H1 (cell line): ENCODE results near the gene SPDYE4. TPM values are rescaled to one million over a fixed set of nuclear protein-coding genes. Genes with fewer than 3 reads are reported as not detected.

Source experiments
- BACH1 ChIP-seq: IDR thresholded peaks from 2 replicates; pipeline ENCODE4 v1.6.1; 2012; ENCODE audit warnings: low read length, improper control_type of control experiment
- CHD2 ChIP-seq: IDR thresholded peaks from 2 replicates; pipeline ENCODE4 v1.6.1; 2012; ENCODE audit warnings: low read length, improper control_type of control experiment
- GTF2F1 ChIP-seq: IDR thresholded peaks from 2 replicates; pipeline ENCODE4 v1.6.1; 2012; ENCODE audit warnings: low read depth, low read length, improper control_type of control experiment, borderline replicate concordance
- HDAC6 ChIP-seq: IDR thresholded peaks from one replicate; pipeline ENCODE4 v1.7.1; 2012; ENCODE audit warnings: low read depth, mild to moderate bottlenecking, inconsistent platforms, low read length, moderate library complexity
- SIN3A ChIP-seq, 2 experiments: IDR thresholded peaks in 1 of 2; conservative IDR thresholded peaks in 1 of 2; 2 replicates each; pipeline ENCODE4 v1.6.1; 2011 to 2012; ENCODE audit warnings: low read length in 2 of 2, improper control_type of control experiment in 1 of 2, low read depth in 1 of 2, mild to moderate bottlenecking in 1 of 2
- SIRT6 ChIP-seq: IDR thresholded peaks from one replicate; pipeline ENCODE4 v1.7.1; 2012; ENCODE audit warnings: low read length, inconsistent platforms
- SUZ12 ChIP-seq: fragments of 200-600 bp; sonication (generic); IDR thresholded peaks from 2 replicates; pipeline ENCODE4 v1.6.1; 2012; ENCODE audit warnings: mild to moderate bottlenecking, inconsistent platforms, low read length, moderate library complexity, mixed read lengths
- polyA plus RNA-seq, 7 experiments: library from polyadenylated mRNA; depleted of rRNA in 3 of 7; stranded (reverse) in 5 of 7; unstranded in 2 of 7; fragments of >200 nt in 5 of 7; fragments of 200-250 nt in 2 of 7; gene quantifications; 1 replicate in 5 of 7; 2 replicates in 1 of 7; 4 replicates in 1 of 7; pipeline versions ENCODE4 v1.2.1 to v1.2.3, GENCODE V29; 2011 to 2013; ENCODE audit warnings: missing spikeins in 2 of 7, mixed read lengths in 2 of 7
- total RNA-seq: library from RNA; stranded (reverse); fragmentation: NEBNext Ultra II Directional; extraction: Animal tissue kit (Norgen Biotek cat#: 25700); gene quantifications from 2 replicates; pipeline ENCODE4 v1.2.1, GENCODE V29; 2021

The SPDYE4 gene
- total and polyA plus RNA-seq, 2 of the 8 experiments (the other 6 are each of a cell fraction or from before 2014, with no cell fraction given) = not detected

GRCh38 chr17:8798846-8799569 lies 40.7 kb upstream of the SPDYE4 start, which contains the start of gene MFSD6L (continued):
- TF ChIP-seq SIRT6 = no peak
- TF ChIP-seq CHD2 = no peak
- no peak for TF ChIP-seq SUZ12
- TF ChIP-seq HDAC6 = no peak
- no peak for TF ChIP-seq BACH1
- 0 out of 4 replicates have a peak, but pooled peaks of 1 of the 2 experiments have one; percentile 7 for TF ChIP-seq SIN3A (conservative IDR thresholded peaks at IDR 0.05 in 1 of 2, IDR thresholded peaks at IDR 0.05 in 1 of 2; ENCODE audit: low read depth in 1 of 2, low read length in 2 of 2)
- no peak for TF ChIP-seq GTF2F1
